ENCODE results near the gene ELK4.

The ELK4 gene

GRCh38 chr1:205565799-205566198 lies 66.0 kb downstream of the ELK4 start:
- Histone ChIP-seq H3K27ac (replicated peaks) (no peak overlapping the region), H3K4me3 (replicated peaks; ENCODE audit: insufficient read depth, low read length) (no peak overlapping the region), H3K27me3 (ENCODE audit: insufficient read depth, poor library complexity, severe bottlenecking) (peaks cover 41% of the 10 kb centered on the region)
- TF ChIP-seq POLR2AphosphoS5 (IDR thresholded peaks at IDR 0.05; ENCODE audit: low read depth) (no peak), REST (IDR thresholded peaks at IDR 0.05; ENCODE audit: insufficient replicate concordance, low read depth) (no peak), CTCF (IDR thresholded peaks at IDR 0.05; ENCODE audit: insufficient read depth, low read length) (no peak), GABPA (IDR thresholded peaks at IDR 0.05; ENCODE audit: low read depth) (no peak), SPI1 (IDR thresholded peaks at IDR 0.05; ENCODE audit: borderline replicate concordance, low read depth) (no peak)
- DNase-seq (ENCODE audit: low read depth in 1 of 2, low spot score in 1 of 2) = no peak

GRCh38 chr1:205563927-205564441 lies 67.8 kb downstream of the ELK4 start:
- peaks cover 27% of the 10 kb centered on the region for H3K27me3 ChIP-seq (ENCODE audit: insufficient read depth, poor library complexity, severe bottlenecking)
- no peak for DNase-seq (ENCODE audit: low read depth in 1 of 2, low spot score in 1 of 2)
- H3K27ac ChIP-seq (replicated peaks) = no peak overlapping the region
- TF ChIP-seq POLR2AphosphoS5 (IDR thresholded peaks at IDR 0.05; ENCODE audit: low read depth) (no peak), REST (IDR thresholded peaks at IDR 0.05; ENCODE audit: insufficient replicate concordance, low read depth) (no peak), GABPA (IDR thresholded peaks at IDR 0.05; ENCODE audit: low read depth) (no peak)
- H3K4me3 ChIP-seq (replicated peaks; ENCODE audit: insufficient read depth, low read length) = no peak overlapping the region

GRCh38 chr1:205561501-205562203 lies 70.2 kb downstream of the ELK4 start:
- Histone ChIP-seq H3K27me3 (ENCODE audit: insufficient read depth, poor library complexity, severe bottlenecking) (peaks cover 8% of the 10 kb centered on the region), H3K4me3 (replicated peaks; ENCODE audit: insufficient read depth, low read length) (no peak overlapping the region), H3K27ac (replicated peaks) (no peak overlapping the region)
- 0 out of 2 replicates have a peak, but pooled peaks have one; percentile 5 for TF ChIP-seq SPI1 (IDR thresholded peaks at IDR 0.05; ENCODE audit: borderline replicate concordance, low read depth)
- TF ChIP-seq CTCF (IDR thresholded peaks at IDR 0.05; ENCODE audit: insufficient read depth, low read length) = no peak
- TF ChIP-seq POLR2AphosphoS5 (IDR thresholded peaks at IDR 0.05; ENCODE audit: low read depth) = no peak
- no peak for TF ChIP-seq GABPA (IDR thresholded peaks at IDR 0.05; ENCODE audit: low read depth)
- no peak for TF ChIP-seq REST (IDR thresholded peaks at IDR 0.05; ENCODE audit: insufficient replicate concordance, low read depth)
- DNase-seq (ENCODE audit: low read depth in 1 of 2, low spot score in 1 of 2) = no peak

All from HL-60 (cell line).